ENCODE results near the gene LMBR1.

GRCh38 chr7:156680281-156680680 lies 212.7 kb downstream of the LMBR1 start:
- no peak for TF ChIP-seq CTCF (IDR thresholded peaks at IDR 0.05; ENCODE audit: extremely low read depth in 1 of 2, insufficient read depth in 1 of 2, low read depth in 1 of 2, low read length in 2 of 2)
- TF ChIP-seq EZH2 (IDR thresholded peaks at IDR 0.05; ENCODE audit: borderline replicate concordance, low read depth, low read length, severe bottlenecking) = no peak
- TF ChIP-seq GATA2 (IDR thresholded peaks at IDR 0.05; ENCODE audit: insufficient read depth, insufficient read length, low read depth, low read length) = no peak
- no peak for TF ChIP-seq POLR2A (IDR thresholded peaks at IDR 0.05; ENCODE audit: low read depth, low read length)
- TF ChIP-seq JUN (IDR thresholded peaks at IDR 0.05; ENCODE audit: borderline replicate concordance, insufficient read depth, insufficient read length, low read depth) = no peak
- no peak for TF ChIP-seq POLR2AphosphoS5 (IDR thresholded peaks at IDR 0.05; ENCODE audit: insufficient read depth, low read depth, low read length)
- TF ChIP-seq MAX (IDR thresholded peaks at IDR 0.05; ENCODE audit: insufficient read depth, insufficient read length) = no peak
- no peak for TF ChIP-seq FOS (IDR thresholded peaks at IDR 0.05; ENCODE audit: borderline replicate concordance, insufficient read depth, low read length)
- TF ChIP-seq MYC (IDR thresholded peaks at IDR 0.05; ENCODE audit: low read depth, low read length) = no peak

All from endothelial cell of umbilical vein (primary cell).